HG03565 (cell line): ENCODE results near the gene GIPC2.

Experiments
- ATAC-seq: cut with Tn5 transposase; IDR thresholded peaks from one replicate; pipeline ENCODE4 v1.9.1; 2021; ENCODE audit warnings: mild to moderate bottlenecking, moderate library complexity; ENCODE audit not compliant: unreplicated experiment

Gene GIPC2

GRCh38 chr1:78035121-78035520 lies 10.6 kb upstream of the GIPC2 start:
- ATAC-seq: no peak

GRCh38 chr1:78036450-78036849 lies 9.3 kb upstream of the GIPC2 start:
- ATAC-seq: no peak

GRCh38 chr1:78038071-78038470 lies 7.7 kb upstream of the GIPC2 start:
- no peak for ATAC-seq

- no peak for ATAC-seq
These were observed 7.3 kb upstream of the GIPC2 start for GRCh38 chr1:78038491-78038939.

GRCh38 chr1:78040484-78041089 lies 5.2 kb upstream of the GIPC2 start:
- no peak for ATAC-seq

- no peak for ATAC-seq
These were observed 2.3 kb upstream of the GIPC2 start for GRCh38 chr1:78043436-78043835.

GRCh38 chr1:78044796-78045562 lies 787 bp upstream of the GIPC2 start:
- no peak for ATAC-seq

- no peak for ATAC-seq
These were observed 222 bp upstream of the GIPC2 start for GRCh38 chr1:78045563-78045925.

GRCh38 chr1:78047106-78047505 lies 1.3 kb downstream of the GIPC2 start:
- no peak for ATAC-seq

GRCh38 chr1:78047631-78048030 lies 1.9 kb downstream of the GIPC2 start:
- no peak for ATAC-seq

GRCh38 chr1:78048446-78048845 lies 2.7 kb downstream of the GIPC2 start:
- no peak for ATAC-seq

- ATAC-seq: no peak
These were observed 3.6 kb downstream of the GIPC2 start for GRCh38 chr1:78049396-78049795.

- ATAC-seq: no peak
These were observed 5.2 kb downstream of the GIPC2 start for GRCh38 chr1:78051005-78051404.

- no peak for ATAC-seq
These were observed 7.1 kb downstream of the GIPC2 start for GRCh38 chr1:78052685-78053405.

- no peak for ATAC-seq
These were observed 7.7 kb downstream of the GIPC2 start for GRCh38 chr1:78053498-78053897.

- ATAC-seq: no peak
These were observed 8.8 kb downstream of the GIPC2 start for GRCh38 chr1:78054559-78054958.

GRCh38 chr1:78054972-78055371 lies 9.2 kb downstream of the GIPC2 start:
- ATAC-seq: no peak

GRCh38 chr1:78055565-78056132 lies 9.9 kb downstream of the GIPC2 start:
- no peak for ATAC-seq

GRCh38 chr1:78058670-78059069 lies 12.9 kb downstream of the GIPC2 start:
- no peak for ATAC-seq

GRCh38 chr1:78060857-78061563 lies 15.2 kb downstream of the GIPC2 start:
- ATAC-seq: peak; percentile 96
